Measurements from ENCODE around the gene TCF23.

DNA sequence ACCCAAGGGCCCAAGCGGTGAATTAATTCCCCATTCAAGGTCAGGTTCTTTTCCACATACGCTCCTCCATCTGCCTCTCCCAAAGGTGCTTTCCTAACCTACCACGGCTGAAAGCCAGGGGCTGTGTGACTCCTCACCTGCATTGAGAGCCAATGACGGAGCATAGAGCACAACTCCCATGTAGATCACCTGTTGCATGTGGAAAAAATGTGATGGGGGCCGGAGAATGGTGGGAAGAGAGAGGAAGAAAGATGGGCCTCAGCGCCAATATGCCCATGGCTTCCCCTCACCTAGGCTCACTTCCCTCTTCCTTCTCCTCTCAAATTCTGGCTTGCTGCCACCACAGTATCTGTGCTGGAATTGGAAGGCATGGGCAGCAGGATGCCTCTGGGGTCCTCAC is 57.5 kb downstream of the TCF23 start:
- TF ChIP-seq CTCF (IDR thresholded peaks at IDR 0.05; ENCODE audit: low read depth, low read length, poor library complexity, severe bottlenecking) (no peak), EZH2phosphoT487 (IDR thresholded peaks at IDR 0.05; ENCODE audit: borderline replicate concordance, low read length) (no peak)
